HG02610 (cell line): ENCODE results near the gene FNDC3B.

ENCODE experiments used
- ATAC-seq: cut with Tn5 transposase; IDR thresholded peaks from one replicate; pipeline ENCODE4 v1.9.1; 2021; ENCODE audit warnings: mild to moderate bottlenecking, moderate library complexity; ENCODE audit not compliant: unreplicated experiment

The FNDC3B gene

DNA sequence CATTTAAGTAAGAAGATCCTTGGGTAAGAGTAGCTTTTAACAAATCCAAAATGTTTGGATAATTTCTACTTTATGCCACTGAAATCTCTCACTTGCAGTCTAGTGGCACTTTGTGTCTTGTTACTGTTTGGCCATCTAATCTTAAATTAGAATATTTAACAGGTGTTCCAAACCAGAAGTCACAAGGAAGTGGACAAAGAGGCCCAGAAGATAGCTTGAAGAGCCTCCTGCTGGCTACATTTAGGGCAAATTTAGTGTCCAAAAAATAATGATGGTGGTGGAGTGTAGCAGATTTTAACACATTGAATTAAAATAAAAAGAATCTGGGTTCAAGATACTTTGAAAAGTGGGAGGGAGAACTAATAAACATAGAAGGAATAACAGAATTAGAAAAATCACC is 236.7 kb downstream of the FNDC3B start:
- no peak for ATAC-seq

- no peak for ATAC-seq
Observed at GRCh38 chr3:172277151-172277652, 237.8 kb downstream of the FNDC3B start.

GRCh38 chr3:172279191-172279640 is 239.8 kb downstream of the FNDC3B start:
- ATAC-seq, result no peak

DNA sequence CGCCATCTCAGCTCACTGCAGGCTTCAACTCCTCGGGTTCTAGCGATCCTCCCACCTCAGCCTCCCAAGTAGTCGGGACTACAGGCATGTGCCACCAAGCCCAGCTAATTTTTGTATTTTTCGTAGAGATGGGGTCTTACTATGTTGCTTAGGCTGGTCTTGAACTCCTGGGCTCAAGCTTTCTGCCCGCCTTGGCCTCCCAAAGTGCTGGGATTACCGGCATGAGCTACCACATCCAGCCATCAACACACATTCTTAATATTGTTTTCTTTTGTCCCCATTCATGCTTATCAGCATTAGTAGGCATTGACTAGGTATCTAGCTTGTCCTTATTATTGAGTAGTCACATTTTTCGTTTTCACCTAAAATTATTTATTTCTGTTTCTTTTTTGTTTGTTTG is 240.6 kb downstream of the FNDC3B start:
- ATAC-seq, result no peak

DNA sequence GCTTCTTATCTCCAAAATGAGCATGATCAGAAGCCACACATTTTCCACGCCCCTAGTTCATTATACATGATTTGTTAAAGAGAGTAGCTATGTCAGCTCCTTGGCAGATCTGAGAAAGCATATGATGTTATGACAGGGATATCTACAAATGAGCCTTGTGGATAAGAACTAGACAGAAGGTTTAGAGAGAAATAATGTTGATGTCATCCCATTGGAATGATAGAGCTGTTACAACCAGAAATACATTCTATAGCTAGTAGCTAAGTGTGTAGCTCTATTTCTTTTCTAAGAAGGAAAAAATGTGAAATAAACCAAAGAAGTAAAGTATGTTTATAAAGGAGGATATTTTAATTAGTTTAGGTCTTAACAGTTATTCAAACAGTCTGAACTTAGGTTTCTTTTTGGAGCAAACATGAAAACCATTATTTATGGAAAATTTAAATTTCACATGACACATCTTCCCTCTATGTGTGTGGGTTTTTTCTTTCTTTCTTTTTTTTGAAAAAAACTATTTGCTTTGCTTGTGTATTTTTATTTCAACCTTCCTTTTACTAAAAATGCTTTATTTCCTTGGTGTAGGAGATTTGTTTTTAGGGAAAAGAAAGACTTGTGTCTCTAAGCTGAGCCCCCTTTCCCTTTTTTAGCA is 241.2 kb downstream of the FNDC3B start:
- no peak for ATAC-seq

DNA sequence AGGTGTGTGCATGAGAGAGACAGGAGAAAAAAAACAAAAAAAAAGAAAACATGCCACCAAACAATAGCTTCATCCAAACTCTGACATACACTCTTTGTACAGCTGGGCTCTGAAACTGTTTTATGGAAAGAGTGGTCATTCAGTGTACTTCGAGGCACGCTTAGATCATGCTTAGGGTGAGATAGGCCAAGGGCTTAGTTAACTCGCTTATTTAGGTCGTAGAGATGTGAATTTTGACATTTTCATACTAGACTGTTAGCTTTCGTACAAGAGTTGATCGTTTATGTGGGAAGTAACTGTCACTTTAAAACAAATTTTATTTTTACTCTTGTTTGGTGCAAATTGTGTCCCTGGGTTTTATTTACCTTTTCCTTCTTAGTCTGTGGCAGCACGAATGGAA is 242.5 kb downstream of the FNDC3B start:
- no peak for ATAC-seq

DNA sequence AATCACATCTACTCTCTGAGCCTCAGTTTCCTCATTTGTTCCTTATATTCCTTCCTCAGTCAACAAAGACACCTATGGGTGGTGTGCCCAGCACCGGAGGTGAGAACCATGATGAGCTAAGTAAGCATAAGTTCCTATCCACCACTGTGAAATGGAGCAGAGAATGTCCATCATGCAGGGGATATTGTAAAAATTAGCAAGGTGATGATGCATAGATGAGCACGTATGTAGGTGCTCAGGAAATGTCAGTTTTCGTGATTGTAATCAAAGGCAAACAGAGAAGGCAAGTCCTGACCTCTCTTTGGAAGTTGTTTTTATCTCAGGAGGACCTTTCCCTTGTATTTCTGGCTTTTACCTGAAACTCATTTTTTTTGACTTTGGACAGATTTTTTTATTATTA is 243.5 kb downstream of the FNDC3B start:
- no peak for ATAC-seq

DNA sequence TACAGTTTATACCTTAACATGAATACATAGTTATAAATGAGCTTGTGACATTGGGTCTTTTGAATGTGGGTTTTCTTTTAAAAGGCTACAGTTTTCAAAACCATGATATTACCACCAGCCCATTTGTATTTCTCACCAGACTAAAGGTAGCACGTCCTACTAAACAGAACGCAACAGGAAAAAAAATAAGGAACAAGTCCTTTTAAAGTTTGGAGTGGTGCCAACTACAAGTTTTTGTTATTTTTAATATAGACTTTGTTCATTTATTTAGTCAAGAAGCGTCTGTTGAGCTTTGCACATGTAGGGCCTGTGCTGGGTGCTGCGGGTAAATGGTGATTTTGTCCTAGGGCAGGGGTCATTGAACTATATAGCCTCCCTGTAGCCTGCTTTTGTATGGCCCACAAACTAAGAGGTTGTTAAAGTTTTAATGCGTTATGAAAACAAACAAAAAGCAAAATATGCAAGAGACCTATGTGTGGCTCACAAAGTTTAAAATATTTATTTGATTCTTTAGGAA is 244.5 kb downstream of the FNDC3B start:
- no peak for ATAC-seq

DNA sequence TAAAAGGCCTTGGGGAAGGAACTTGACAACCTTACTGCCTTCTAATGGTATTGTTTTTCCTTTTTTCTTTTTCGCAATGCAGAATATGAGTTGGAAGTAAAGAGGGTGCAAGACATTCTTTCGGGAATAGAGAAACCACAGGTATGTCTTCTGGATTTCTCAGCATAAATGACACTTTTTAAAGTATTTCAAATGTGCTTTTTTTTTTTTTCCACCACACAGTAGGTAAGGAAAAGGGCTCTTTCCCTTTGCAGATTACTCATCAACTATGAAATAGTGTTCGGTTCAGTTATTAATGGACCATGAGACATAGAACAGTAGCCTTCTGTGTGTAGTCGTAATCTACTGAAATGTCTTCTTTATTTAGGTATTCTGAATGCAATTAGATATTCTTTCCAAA is 246.5 kb downstream of the FNDC3B start:
- ATAC-seq, result no peak

DNA sequence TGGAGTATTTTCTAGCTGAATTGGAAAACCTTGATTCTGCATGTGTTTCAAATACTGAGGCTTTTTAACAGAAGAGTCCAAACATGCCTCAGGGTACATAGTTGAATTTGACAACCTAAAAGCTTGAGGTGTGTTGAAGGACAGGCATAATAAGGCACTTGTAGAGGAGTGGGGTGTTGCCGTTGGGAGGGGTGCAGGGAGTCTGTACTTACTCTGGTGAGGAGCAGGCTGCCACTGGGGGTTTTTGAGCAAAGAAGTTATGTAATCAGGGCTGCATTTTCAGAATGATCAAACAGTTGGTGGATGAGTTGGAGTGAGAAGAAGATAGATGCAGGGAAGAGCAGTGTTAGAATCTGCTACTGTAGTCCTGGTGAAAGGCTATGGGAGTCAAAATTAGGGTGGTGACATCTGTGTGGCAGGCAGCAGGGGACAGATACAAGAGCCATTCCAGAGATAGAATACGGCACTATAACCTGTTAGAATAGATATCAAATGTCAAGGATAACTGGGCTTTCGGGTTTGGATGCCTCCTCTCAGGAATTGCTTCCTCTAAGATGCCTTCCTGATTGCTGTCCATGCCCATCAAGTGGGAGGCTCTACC is 247.3 kb downstream of the FNDC3B start:
- ATAC-seq, result no peak

DNA sequence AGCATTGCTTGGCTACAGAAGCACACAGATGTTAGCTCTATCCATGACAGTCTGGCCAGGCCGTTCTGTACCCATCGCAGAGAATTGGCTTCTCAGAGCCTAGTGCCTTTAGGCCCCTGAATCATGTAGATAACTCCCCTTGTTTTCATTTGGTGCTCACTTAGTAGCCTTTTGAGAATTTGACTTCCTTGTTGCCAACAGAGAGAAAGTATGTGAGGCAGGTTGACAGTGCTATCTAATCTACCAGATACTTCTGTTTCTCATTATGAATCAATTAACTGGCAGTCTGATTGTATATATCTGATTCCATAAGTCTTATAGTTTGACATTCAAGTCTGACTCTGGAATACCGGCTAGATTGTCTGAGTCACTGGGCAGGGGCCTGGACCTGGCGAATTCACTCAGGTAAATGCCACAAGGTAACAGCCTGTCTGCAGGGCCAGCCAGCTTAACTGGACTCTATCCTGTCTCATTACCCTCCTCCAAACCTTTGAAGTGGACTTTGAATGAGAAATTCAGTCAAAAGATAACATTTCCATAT is 248.6 kb downstream of the FNDC3B start:
- ATAC-seq, result no peak

- no peak for ATAC-seq
Observed at GRCh38 chr3:172288651-172289050, 249.3 kb downstream of the FNDC3B start.

GRCh38 chr3:172289583-172289982 is 250.2 kb downstream of the FNDC3B start:
- peak; percentile 89 for ATAC-seq

DNA sequence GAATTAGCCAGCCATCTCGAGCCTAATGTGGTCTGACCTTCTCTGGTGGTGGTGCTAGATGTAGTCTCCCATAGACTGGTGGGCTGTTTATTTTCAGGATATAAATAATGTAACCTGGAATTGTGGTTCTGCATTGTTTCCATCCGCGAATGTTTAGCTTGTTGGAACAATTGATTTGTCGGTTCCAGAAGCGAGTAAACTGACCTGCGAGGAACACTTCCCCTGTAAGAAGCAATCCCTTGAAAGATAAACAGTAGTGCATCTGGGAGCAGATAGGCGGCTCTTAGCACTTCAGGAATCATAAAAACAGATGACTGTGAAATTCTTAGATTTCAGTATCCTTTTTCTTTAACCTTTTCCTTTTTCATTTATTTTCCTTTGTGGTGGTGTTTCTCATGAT is 251.1 kb downstream of the FNDC3B start:
- ATAC-seq, result no peak

- no peak for ATAC-seq
Observed at GRCh38 chr3:172291650-172292049, 252.3 kb downstream of the FNDC3B start.

GRCh38 chr3:172292422-172292821 is 253.0 kb downstream of the FNDC3B start:
- ATAC-seq, result no peak

DNA sequence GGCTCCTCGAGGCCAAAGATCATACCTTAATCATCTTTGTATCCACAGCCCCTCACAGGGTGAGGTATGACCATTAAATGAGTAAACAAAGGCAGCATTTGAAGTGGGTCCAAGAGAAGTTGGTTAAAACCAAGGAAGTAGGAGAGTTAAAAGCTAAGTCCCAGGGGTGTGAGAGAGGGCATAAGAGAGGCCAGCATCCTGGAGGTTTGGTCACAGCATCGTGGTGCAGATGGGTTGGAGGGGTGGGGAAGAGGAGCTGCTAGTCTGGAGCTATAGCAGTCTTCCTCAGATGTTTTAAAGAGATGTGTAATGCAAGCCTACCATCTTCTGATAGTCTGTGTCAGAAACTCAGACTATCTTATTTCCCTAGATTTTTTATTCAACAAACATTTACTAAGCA is 253.7 kb downstream of the FNDC3B start:
- ATAC-seq, result no peak

DNA sequence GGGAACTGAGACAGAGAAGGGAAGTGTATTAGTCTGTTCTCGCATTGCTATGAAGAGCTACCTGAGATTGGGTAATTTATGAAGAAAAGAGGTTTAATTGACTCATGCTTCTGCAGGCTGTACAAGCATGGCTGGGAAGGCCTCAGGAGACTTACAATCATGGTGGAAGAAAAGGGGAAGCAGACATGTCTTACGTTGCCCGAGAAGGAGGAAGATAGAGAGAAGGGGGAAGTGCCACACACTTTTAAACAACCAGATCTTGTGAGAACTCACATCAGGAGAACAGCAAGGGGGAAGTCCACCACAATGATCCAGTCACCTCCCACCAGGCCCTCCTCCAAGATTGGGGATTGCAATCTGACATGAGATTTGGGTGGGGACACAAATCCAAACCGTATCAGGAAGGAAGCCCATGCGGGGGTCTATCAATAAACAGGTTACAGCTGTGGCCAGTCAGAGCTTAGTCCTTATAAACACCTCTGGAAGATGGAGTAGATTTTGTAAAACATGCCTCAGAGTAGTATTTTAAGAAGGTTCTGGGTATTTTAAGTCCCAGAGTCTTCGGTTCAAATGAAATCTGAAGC is 254.9 kb downstream of the FNDC3B start:
- no peak for ATAC-seq

- ATAC-seq, result no peak
Observed at GRCh38 chr3:172296248-172296974, 257.0 kb downstream of the FNDC3B start.

DNA sequence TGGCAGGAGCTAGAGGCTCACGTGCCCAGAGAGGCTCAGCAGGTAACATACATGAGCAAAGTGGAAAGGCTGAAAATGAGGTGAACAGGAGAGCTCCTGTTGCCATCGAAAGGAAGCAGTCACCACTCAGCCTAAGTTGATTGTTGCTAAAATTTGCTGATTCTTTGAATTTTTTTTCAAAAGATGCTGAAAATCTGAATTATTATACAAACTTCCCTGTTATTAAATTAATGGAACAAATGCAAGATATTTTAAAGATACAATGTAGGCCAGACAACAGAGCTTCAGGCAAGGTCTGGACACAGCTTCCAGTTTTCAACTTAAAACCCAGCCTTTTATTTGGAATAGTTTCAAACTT is 257.6 kb downstream of the FNDC3B start:
- no peak for ATAC-seq

DNA sequence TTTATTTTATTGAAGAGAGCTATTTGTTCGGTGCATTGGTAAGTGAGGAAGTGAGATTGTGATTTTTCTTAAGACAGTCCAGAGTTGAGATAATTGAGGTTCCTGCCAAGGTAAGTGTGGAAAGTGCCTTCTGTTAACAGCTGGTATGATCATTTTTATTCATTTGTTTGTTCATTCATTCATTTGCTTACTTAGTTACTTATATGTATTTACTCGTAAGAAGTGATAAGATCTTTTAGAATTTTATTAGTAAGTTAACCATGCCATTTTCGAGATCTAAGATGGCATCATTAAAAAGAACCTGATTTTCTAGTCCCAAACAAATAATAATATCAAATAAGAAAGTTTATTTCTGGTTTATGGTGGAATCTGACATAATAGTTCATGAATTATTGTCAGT is 258.9 kb downstream of the FNDC3B start:
- no peak for ATAC-seq
